GM12878 (cell line): ENCODE data around the gene UNC13B. TPM values are rescaled to one million over a fixed set of nuclear protein-coding genes. Genes with fewer than 3 reads are reported as not detected.

Source experiments
- ATAC-seq: fragments of 200-7000 bp; cut with Tn5 transposase; 3 replicates; pipeline ENCODE4 v1.9.1; 2020; ENCODE audit warnings: mild to moderate bottlenecking, moderate library complexity
- BruUV-seq: library from RNA; stranded (reverse); fragments of 400-500 nt; replicated peaks from 2 replicates; lab custom pipeline; 2021; lab: Mats Ljungman, UMichigan
- CTCF ChIA-PET: fragments of 300-600 bp; sonication (Branson Sonifier 250); formaldehyde crosslinking; extraction: SDS; loops from one replicate; lab custom pipeline; 2021; ENCODE audit warnings: inconsistent platforms; lab: Yijun Ruan, JAX
- POLR2A ChIA-PET: fragments of 350-600 bp; formaldehyde crosslinking; extraction: SDS; loops from one replicate; lab custom pipeline; 2021; ENCODE audit warnings: inconsistent platforms; lab: Charles Lee
- RAD21 ChIA-PET: fragments of 300-600 bp; sonication (Branson Sonifier 250); formaldehyde crosslinking; loops from one replicate; lab custom pipeline; 2023; ENCODE audit warnings: antibody characterized with exemption; ENCODE audit not compliant: unreplicated experiment; lab: Charles Lee
- SMC1A ChIA-PET: fragments of 300-600 bp; sonication (Branson Sonifier 250); formaldehyde crosslinking; loops from one replicate; lab custom pipeline; 2023; ENCODE audit not compliant: unreplicated experiment, uncharacterized antibody; lab: Charles Lee
- DNase-seq: peaks from one replicate; pipeline ENCODE4 v3.0.0-alpha.2; 2011; ENCODE audit warnings: low read depth, low spot score
- FAIRE-seq: peaks from 3 replicates; lab custom pipeline; 2011; peaks lifted over from hg19 to GRCh38; lab: Jason Lieb, UNC
- H2AFZ ChIP-seq: 2 replicates; pipeline ENCODE4 v1.6.0; 2011; ENCODE audit warnings: low read depth, low read length, control low read depth; ENCODE audit not compliant: control insufficient read depth
- H3K27ac ChIP-seq: 2 replicates; pipeline ENCODE4 v1.5.1; 2011; ENCODE audit warnings: control low read depth; ENCODE audit not compliant: control insufficient read depth, insufficient read depth
- H3K27me3 ChIP-seq, 2 experiments: replicated peaks in 1 of 2; 2 replicates each; pipeline versions ENCODE4 v1.6.0 to v1.6.1; 2011; ENCODE audit warnings: low read length in 1 of 2; ENCODE audit not compliant: control insufficient read depth in 2 of 2, insufficient read depth in 2 of 2
- H3K36me3 ChIP-seq, 2 experiments: 2 replicates each; pipeline ENCODE4 v1.5.1; 2011; ENCODE audit warnings: low read length in 1 of 2; ENCODE audit not compliant: control insufficient read depth in 2 of 2, insufficient read depth in 2 of 2
- H3K4me1 ChIP-seq: 2 replicates; pipeline ENCODE4 v1.6.1; 2011; ENCODE audit warnings: mild to moderate bottlenecking, low read length, moderate library complexity, mixed read lengths; ENCODE audit not compliant: control insufficient read depth, insufficient read depth
- H3K4me2 ChIP-seq: 2 replicates; pipeline ENCODE4 v1.6.0; 2011; ENCODE audit warnings: control low read depth; ENCODE audit not compliant: control insufficient read depth, insufficient read depth
- H3K4me3 ChIP-seq: fragments of 200-600 bp; sonication (generic); 2 replicates; pipeline ENCODE4 v1.5.1; 2016
- H3K79me2 ChIP-seq: 2 replicates; pipeline ENCODE4 v1.6.0; 2011; ENCODE audit warnings: low read length; ENCODE audit not compliant: control insufficient read depth, insufficient read depth
- H3K9ac ChIP-seq: 2 replicates; pipeline ENCODE4 v1.8.0; 2011; ENCODE audit warnings: low read length, control low read depth, mixed read lengths; ENCODE audit not compliant: control insufficient read depth, insufficient read depth
- H3K9me3 ChIP-seq: replicated peaks from 3 replicates; pipeline ENCODE4 v1.5.1; 2011; ENCODE audit warnings: mild to moderate bottlenecking, low read length; ENCODE audit not compliant: control insufficient read depth, insufficient read depth
- H4K20me1 ChIP-seq: 2 replicates; pipeline ENCODE4 v1.6.0; 2011; ENCODE audit not compliant: control insufficient read depth, insufficient read depth
- FOS ChIP-seq: IDR thresholded peaks from 3 replicates; pipeline ENCODE4 v1.6.1; 2011; ENCODE audit warnings: borderline replicate concordance; ENCODE audit not compliant: insufficient read length; ENCODE audit errors: extremely low read depth
- FOXM1 ChIP-seq: IDR thresholded peaks from 2 replicates; pipeline ENCODE4 v1.6.1; 2012; ENCODE audit warnings: low read depth, mild to moderate bottlenecking, inconsistent platforms, low read length, moderate library complexity
- HDGF ChIP-seq: fragments of 450-650 bp; IDR thresholded peaks from 2 replicates; pipeline ENCODE4 v1.6.1; 2016; ENCODE audit warnings: antibody characterized with exemption
- IRF3 ChIP-seq: fragments of 450-650 bp; IDR thresholded peaks from 2 replicates; pipeline ENCODE4 v1.6.1; 2014; ENCODE audit warnings: mild to moderate bottlenecking
- SREBF1 ChIP-seq: IDR thresholded peaks from 2 replicates; pipeline ENCODE4 v1.6.1; 2012; ENCODE audit warnings: mild to moderate bottlenecking, low read length
- TCF3 ChIP-seq: IDR thresholded peaks from 2 replicates; pipeline ENCODE4 v1.6.1; 2012; ENCODE audit warnings: low read depth, mild to moderate bottlenecking, low read length, borderline replicate concordance; ENCODE audit not compliant: insufficient read depth
- TCF7 ChIP-seq: IDR thresholded peaks from 2 replicates; pipeline ENCODE4 v1.6.1; 2014; ENCODE audit warnings: antibody characterized with exemption, borderline replicate concordance
- ZBED1 ChIP-seq: IDR thresholded peaks from 2 replicates; pipeline ENCODE4 v1.6.1; 2016; ENCODE audit warnings: borderline replicate concordance
- WGBS: methylation state at CpG from one replicate; pipeline ENCODE4 v1.1.6; 2016; ENCODE audit warnings: low lambda C conversion rate; ENCODE audit not compliant: insufficient replicate concordance, insufficient coverage; ENCODE audit errors: missing lambda C conversion rate; 5-methylcytosine and 5-hydroxymethylcytosine counted together
- in situ Hi-C: fragments of 300-500 bp; cut with MboI; formaldehyde crosslinking; loops from 9 replicates; pipeline ENCODE4 v1.14.3; 2018; ENCODE audit warnings: mixed read lengths
- intact Hi-C: fragments of 100-400 bp; cut with micrococcal nuclease; formaldehyde crosslinking; loops from one replicate; pipeline ENCODE4 v1.14.2; 2022; ENCODE audit not compliant: unreplicated experiment
- polyA plus RNA-seq, 11 experiments: library from polyadenylated mRNA; depleted of rRNA in 4 of 11; unstranded in 6 of 11; stranded (reverse) in 5 of 11; fragments of >200 nt; fragmentation: Nextera tagmentation in 4 of 11; fragmentation: Illumina TruSeq in 1 of 11; extraction: Ambion mirVana in 4 of 11; extraction: Trizol in 1 of 11; gene quantifications; 1 replicate in 1 of 11; 2 replicates in 10 of 11; pipeline versions ENCODE4 v1.2.1 to v1.2.3, GENCODE V29; 2011 to 2016; ENCODE audit warnings: inconsistent platforms in 2 of 11, missing spikeins in 2 of 11, low read depth in 1 of 11
- total RNA-seq, 4 experiments: library from RNA; depleted of rRNA in 3 of 4; stranded (reverse); fragments of >200 nt in 3 of 4; fragmentation: Illumina TruSeq in 1 of 4; extraction: Trizol in 1 of 4; gene quantifications; 2 replicates each; pipeline versions ENCODE4 v1.2.1 to v1.2.3, GENCODE V29; 2013 to 2021
- TF ChIP-seq, protein P1 (sequence below): fragments of 450-650 bp; IDR thresholded peaks from 2 replicates; pipeline ENCODE4 v1.6.1; 2017; ENCODE audit warnings: antibody characterized with exemption, mild to moderate bottlenecking, moderate library complexity

UNC13B gene
- total and polyA plus RNA-seq, 10 of the 15 experiments (the other 5 are each of a cell fraction or from before 2014, with no cell fraction given), result under 0.01 to 0.42 (median 0.06) TPM; not detected in 4

DNA sequence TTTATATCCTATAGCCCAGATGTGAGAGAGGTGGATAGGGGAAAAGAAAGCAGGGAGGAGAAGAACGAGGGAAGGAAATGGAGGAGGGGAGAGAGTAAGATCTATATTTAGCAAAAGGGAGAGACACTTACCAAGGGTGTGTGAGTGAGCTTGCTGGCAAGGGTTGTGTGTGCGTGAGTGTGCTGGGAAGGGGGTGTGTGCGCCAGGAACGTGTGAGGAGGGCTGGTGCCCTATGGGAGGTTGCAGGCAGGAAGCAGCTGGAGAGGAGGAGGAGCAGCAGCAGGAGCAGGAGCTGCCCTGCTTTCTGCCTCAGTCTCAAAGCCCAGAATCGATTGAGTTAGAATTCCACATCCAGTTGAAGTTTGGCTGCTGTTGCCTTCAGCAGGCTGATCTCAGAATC lies 179.8 kb downstream of the UNC13B start:
- WGBS, result 8% methylated on average over 5 of the region's 5 CpGs
- Histone ChIP-seq H3K79me2 (no peaks in the 10 kb centered on the region), H3K4me3 (no peak overlapping the region), H2AFZ (no peak overlapping the region), H3K9me3 (no peaks in the 10 kb centered on the region), H3K4me1 (peaks cover 4% of the 10 kb centered on the region; the same call in 1 of the 2 replicates), H4K20me1 (no peaks in the 10 kb centered on the region)
- ATAC-seq (no peak), FAIRE-seq (no peak), DNase-seq (no peak)
- intact Hi-C loops, result no loop called here
- ChIA-PET POLR2A (no interaction called here), SMC1A (no interaction called here), CTCF (no interaction called here), RAD21 (no interaction called here)
- TF ChIP-seq IRF3 (no peak), TCF7 (no peak), ZBED1 (no peak), HDGF (no peak), TCF3 (no peak), FOS (no peak), SREBF1 (no peak), FOXM1 (no peak)
- TF ChIP-seq, protein P1, sequence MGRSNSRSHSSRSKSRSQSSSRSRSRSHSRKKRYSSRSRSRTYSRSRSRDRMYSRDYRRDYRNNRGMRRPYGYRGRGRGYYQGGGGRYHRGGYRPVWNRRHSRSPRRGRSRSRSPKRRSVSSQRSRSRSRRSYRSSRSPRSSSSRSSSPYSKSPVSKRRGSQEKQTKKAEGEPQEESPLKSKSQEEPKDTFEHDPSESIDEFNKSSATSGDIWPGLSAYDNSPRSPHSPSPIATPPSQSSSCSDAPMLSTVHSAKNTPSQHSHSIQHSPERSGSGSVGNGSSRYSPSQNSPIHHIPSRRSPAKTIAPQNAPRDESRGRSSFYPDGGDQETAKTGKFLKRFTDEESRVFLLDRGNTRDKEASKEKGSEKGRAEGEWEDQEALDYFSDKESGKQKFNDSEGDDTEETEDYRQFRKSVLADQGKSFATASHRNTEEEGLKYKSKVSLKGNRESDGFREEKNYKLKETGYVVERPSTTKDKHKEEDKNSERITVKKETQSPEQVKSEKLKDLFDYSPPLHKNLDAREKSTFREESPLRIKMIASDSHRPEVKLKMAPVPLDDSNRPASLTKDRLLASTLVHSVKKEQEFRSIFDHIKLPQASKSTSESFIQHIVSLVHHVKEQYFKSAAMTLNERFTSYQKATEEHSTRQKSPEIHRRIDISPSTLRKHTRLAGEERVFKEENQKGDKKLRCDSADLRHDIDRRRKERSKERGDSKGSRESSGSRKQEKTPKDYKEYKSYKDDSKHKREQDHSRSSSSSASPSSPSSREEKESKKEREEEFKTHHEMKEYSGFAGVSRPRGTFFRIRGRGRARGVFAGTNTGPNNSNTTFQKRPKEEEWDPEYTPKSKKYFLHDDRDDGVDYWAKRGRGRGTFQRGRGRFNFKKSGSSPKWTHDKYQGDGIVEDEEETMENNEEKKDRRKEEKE, result no peak
- TF ChIP-seq, all 136 proteins: peak for 0
- Histone ChIP-seq H3K27ac (no peak overlapping the region), H3K36me3 (no peaks in the 10 kb centered on the region), H3K4me2 (no peak overlapping the region), H3K27me3 (no peaks in the 10 kb centered on the region), H3K9ac (no peak overlapping the region)
- in situ Hi-C loops, result no loop called here
- BruUV-seq, result no TSS peak
